GM18502 (cell line): ENCODE measurements around the gene LRMDA.

Source experiments
- ATAC-seq: cut with Tn5 transposase; IDR thresholded peaks from one replicate; pipeline ENCODE4 v1.9.1; 2021; ENCODE audit warnings: mild to moderate bottlenecking; ENCODE audit not compliant: unreplicated experiment, poor library complexity

LRMDA gene

GRCh38 chr10:75469006-75469616 lies 37.7 kb downstream of the LRMDA start:
- ATAC-seq: no peak

GRCh38 chr10:75470901-75471300 lies 39.5 kb downstream of the LRMDA start:
- no peak for ATAC-seq

- ATAC-seq: no peak
Measured at GRCh38 chr10:75472685-75473084, 41.3 kb downstream of the LRMDA start.

- ATAC-seq: no peak
Measured at GRCh38 chr10:75474106-75474505, 42.7 kb downstream of the LRMDA start.

GRCh38 chr10:75475460-75476182 lies 44.2 kb downstream of the LRMDA start:
- ATAC-seq: no peak

- no peak for ATAC-seq
Measured at GRCh38 chr10:75476569-75476968, 45.1 kb downstream of the LRMDA start.

GRCh38 chr10:75476985-75477384 lies 45.6 kb downstream of the LRMDA start:
- no peak for ATAC-seq

- no peak for ATAC-seq
Measured at GRCh38 chr10:75477680-75478079, 46.3 kb downstream of the LRMDA start.

GRCh38 chr10:75480374-75480773 lies 49.0 kb downstream of the LRMDA start:
- no peak for ATAC-seq

- no peak for ATAC-seq
Measured at GRCh38 chr10:75483188-75483587, 51.8 kb downstream of the LRMDA start.

- ATAC-seq: no peak
Measured at GRCh38 chr10:75484717-75485116, 53.3 kb downstream of the LRMDA start.

GRCh38 chr10:75486591-75486990 lies 55.2 kb downstream of the LRMDA start:
- no peak for ATAC-seq

GRCh38 chr10:75487087-75487754 lies 55.8 kb downstream of the LRMDA start:
- ATAC-seq: no peak

- ATAC-seq: no peak
Measured at GRCh38 chr10:75487755-75488125, 56.3 kb downstream of the LRMDA start.

- ATAC-seq: no peak
Measured at GRCh38 chr10:75492173-75492925, 60.9 kb downstream of the LRMDA start.

GRCh38 chr10:75493464-75493863 lies 62.0 kb downstream of the LRMDA start:
- ATAC-seq: no peak

- no peak for ATAC-seq
Measured at GRCh38 chr10:75495434-75496190, 64.2 kb downstream of the LRMDA start.

- ATAC-seq: no peak
Measured at GRCh38 chr10:75496191-75496567, 64.8 kb downstream of the LRMDA start.

- ATAC-seq: no peak
Measured at GRCh38 chr10:75497997-75498883, 66.8 kb downstream of the LRMDA start.
